HT1080 (cell line): Measurements from ENCODE around the gene COL26A1. TPM values are rescaled to one million over a fixed set of nuclear protein-coding genes. Genes with fewer than 3 reads are reported as not detected.
A peak's percentile ranks its signal among the peaks of the same experiment; 100 is the strongest.
"Not testable (repeated sequence)": the region's sequence is repeated elsewhere in the genome, so short reads cannot be mapped to it uniquely, and the experiment has no call there.

ENCODE experiments used
- DNase-seq: peaks from one replicate; pipeline ENCODE4 v3.0.0-alpha.2; 2015; ENCODE audit warnings: low read depth
- total RNA-seq: library from RNA; depleted of rRNA; stranded (reverse); fragments of >200 nt; shearing (Covaris generic); gene quantifications from 2 replicates; pipeline ENCODE4 v1.2.3, GENCODE V29; 2014

The COL26A1 gene
- total RNA-seq, 1 experiment from 2014 or later, result 0.02 TPM

GRCh38 chr7:101401390-101402080, 38.9 kb downstream of the COL26A1 start:
- DNase-seq, result no peak

- DNase-seq, result peak; percentile 47
These were observed 39.6 kb downstream of the COL26A1 start for GRCh38 chr7:101402081-101402779.

DNA sequence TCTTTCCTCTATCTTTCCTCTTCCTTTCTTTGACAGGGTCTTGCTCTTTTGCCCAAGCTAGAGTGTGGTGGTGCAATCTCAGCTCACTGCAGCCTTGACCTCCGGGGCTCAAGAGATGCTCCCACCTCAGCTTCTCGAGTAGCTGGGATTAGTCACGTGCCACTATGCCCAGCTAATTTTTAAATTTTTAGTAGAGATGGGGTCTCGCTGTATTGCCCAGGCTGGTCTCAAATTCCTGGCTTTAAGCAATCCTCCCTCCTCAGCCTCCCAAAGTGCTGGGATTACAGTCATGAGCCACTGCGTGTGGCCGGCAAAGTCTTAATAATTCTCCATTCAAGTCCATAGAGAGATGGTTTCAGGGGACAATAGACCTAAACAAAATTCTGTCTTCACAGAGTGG, 40.2 kb downstream of the COL26A1 start:
- DNase-seq, result no peak

DNA sequence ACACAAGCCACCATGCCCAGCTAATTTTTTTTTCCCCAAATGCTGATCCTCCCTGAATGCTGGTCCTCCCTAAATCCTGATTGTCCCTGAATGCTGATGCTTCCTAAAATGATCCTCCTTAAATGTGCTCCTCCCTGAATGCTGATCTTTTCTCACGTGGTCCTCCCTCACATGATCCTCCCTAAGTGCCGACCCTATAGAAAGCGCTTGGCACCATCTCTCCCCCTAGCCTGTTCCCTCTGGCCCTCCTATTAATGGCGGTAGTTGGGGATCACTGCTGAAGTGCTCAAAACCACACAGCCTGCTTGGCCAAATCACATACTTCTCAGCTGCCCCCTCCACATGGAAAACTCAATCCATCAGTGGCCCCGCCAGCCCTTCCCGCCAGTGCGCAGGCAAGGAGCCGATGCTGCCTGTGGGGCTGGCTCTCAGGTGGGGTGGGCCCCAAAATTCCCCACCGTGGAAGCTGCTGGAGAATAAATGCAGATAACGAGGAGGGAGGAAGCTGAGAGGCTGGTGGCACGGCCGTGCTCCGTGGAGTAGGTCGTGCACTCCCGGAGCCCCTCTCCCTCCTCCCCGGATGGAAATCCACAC, 42.9 kb downstream of the COL26A1 start:
- DNase-seq, result no peak

DNA sequence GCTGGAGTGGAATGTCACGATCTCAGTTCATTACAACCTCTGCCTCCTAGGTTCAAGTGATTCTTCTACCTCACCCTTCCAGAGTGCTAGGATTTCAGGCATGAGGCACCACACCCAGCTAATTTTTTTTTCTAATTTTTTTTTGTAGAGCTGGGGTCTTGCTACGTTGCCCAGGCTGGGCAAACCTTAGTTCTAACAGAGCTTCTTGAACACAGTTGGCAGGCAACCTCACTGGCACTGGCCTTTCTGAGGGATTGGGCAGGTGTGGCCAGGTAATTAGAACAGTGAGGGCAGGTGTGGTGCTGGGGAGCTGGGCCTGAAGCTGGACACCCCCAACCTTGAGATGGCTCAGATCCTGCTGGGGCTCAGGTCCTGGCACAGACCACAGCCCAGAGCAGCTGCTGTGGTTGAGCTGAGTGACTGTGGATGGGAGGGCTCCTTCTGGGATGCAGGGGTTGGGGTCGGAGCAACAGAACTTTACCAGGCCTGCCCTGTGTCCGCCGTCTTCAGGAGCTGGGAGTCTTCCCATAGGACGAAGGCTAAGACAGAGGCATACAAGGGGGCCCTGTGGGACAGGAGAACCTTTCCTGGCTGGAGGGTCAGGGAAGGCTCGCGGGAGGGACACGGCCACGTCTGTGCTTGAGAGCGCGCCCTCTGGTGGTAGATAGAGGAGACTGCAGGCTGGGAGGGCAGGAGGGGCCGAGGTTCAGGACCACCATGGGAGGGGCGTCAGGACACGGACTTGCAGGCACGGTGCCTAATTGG, 48.2 kb downstream of the COL26A1 start:
- no peak for DNase-seq

- no peak for DNase-seq
These were observed 48.8 kb downstream of the COL26A1 start for GRCh38 chr7:101411508-101411874.

- DNase-seq, result no peak
These were observed 50.3 kb downstream of the COL26A1 start for GRCh38 chr7:101412976-101413375.

DNA sequence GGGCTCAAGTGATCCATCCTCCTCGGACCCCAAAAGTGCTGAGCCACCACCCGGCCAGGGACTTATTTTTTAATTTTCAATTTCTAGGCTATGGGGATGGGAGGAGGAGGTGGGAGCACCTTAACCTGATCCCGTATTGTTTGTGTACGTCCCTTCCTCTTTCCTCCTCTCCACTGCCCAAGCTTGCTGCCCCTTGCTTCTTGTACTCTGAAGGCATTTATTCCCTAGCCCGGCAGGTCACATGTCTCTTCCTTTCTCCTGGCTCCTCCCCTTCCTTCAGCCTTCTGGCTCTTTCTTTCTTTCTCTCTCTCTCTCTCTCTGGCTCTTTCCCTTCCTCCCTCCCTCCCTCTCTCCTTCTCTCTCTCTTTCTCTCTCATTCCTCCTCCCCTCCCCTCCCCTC, 56.0 kb downstream of the COL26A1 start:
- DNase-seq, result no peak

- no peak for DNase-seq
These were observed 57.2 kb downstream of the COL26A1 start for GRCh38 chr7:101419831-101420230.

DNA sequence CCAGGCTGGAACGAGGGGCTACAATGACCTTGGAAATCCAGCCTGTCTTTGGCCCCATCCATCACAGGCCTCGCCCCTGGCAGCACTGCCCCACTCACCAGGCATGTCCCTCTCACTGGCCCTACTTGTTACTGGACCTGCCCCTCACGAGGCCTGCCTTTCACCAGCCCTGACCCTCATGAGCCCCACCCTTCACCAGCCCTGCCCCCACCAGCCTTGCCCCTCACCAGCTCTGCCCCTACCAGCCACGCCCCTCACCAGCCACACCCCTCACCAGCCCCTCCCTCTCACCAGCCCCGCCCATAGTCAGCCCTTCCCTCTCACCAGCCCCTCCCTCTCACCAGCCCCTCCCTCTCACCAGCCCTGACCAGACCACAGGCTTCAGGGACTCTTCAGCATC, 57.8 kb downstream of the COL26A1 start:
- no peak for DNase-seq

GRCh38 chr7:101422356-101423195, 59.9 kb downstream of the COL26A1 start:
- no peak for DNase-seq

DNA sequence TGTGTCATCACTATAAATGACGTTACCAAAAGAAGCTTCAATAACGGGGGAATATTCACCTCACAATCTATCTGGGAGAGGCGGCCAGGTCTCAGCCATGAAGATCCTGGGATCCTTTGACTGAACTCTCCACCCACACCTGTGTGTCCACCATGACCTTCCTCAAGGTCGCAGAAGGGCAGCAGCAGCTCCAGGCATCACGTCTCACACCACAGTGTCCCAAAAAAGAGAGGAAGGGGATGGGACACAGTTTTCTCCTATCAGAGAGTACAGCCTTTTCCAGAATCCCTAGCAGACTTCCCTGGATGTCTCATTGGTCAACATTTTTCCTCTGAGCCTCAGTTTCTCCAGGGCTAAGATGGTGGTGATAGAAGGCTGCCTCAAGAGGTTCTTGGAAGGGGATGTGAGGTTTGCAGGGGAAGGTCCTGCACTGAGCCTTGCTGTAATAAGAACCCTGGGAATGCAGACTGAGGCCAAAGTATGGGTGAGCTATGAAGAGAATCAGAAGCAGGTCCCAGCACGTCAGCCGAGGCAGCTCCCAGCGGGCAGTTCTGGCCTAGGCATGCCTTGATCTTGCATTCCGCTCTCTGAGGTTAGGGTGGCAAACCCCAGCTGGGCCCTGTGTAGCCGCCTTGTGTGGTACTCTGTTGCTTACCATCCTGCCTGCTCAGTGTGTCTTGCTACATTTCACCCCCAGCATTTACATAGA, 63.8 kb downstream of the COL26A1 start:
- DNase-seq, result no peak

DNA sequence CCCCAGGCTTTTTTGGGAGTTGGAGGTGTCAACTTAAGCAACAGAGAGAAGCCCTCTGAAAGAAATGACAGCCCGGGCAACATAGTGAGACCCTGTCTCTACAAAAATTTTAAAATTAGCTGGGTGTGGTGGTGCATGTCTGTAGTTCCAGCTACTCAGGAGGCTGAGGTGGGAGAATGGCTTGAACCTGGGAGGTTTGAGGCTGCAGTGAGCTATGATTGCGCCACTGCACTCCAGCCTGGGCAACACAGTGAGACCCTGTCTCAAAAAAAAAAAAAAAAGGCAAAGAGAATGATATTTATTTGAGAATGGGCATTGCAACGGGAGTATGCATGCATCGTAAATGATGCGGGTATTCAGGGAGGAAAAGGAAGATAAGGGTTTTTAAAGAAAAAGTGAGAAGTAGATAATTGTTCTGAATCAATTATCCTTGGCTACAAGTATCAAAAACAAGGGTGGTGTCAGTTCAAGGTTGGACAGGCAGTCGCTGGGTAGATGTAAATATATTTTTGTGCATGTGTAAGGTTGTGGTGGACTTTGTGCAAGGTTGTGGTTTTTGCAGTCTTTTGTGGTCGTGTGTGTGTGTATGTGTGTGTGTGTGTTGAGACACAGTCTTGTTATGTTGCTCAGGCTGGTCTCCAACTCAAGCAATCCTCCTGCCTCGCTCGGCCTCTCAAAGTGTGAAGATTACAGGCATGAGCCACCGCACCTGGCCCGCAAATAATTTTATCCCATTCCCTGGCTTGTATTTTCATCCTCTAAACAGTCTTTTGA, 65.6 kb downstream of the COL26A1 start:
- DNase-seq, result no peak

DNA sequence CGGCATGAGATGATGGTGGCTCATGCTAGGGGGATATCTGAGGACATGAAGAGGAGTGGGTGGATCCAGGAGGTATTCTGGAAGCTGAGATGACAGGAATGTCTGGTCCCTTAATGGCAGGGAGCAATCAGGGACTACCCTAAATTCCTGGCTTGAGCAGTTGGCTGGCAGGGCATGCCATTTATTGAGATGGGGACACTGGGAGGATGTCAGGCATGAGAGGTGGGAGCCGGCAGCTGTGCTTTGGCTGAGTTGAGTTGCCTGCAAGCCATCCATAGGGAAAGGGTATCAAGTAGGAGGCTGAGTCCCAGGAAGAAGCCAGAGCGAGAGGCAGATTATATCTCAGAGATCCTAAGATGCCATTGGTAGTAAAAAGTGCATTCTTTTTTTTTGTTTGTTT, 69.6 kb downstream of the COL26A1 start:
- no peak for DNase-seq

DNA sequence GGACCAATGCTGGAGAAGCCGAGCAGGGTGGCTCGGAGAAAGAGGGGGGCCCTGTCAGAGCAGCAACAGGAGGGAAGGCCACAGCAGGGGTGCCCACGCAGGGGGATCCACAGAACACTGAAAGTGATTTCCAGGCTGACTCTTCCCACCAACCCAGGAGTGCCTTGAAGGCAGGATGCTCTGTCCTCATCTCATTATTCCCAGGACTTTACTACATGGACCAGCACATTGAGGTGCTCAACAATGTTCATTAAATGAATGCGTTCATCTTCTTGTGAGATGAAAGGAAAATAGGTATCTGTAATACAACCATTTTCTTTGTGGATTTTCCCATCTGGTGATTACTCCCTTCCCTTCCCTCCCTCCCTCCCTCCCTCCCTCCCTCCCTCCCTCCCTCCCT, 71.0 kb downstream of the COL26A1 start:
- DNase-seq, result no peak

DNA sequence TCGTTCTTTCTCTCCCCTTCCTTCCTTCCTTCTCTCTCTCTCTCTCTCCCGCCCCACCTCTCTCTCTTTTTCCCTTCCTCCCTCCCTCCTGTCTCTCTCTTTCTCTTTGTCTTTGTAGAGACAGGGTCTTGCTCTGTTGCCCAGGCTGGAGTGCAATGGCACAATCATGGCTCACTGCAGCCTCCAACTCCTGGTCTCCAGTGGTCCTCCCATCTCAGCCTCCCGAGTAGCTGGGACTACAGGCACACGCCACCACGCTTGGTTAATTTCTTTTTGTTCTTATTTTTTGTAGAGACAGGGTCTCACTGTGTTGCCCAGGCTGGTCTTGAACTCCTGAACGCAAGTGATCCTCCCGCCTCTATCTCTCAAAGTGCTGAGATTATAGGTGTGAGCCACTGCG, 71.5 kb downstream of the COL26A1 start:
- DNase-seq, result not testable (repeated sequence)

- no peak for DNase-seq
These were observed 73.0 kb downstream of the COL26A1 start for GRCh38 chr7:101435461-101436220.

DNA sequence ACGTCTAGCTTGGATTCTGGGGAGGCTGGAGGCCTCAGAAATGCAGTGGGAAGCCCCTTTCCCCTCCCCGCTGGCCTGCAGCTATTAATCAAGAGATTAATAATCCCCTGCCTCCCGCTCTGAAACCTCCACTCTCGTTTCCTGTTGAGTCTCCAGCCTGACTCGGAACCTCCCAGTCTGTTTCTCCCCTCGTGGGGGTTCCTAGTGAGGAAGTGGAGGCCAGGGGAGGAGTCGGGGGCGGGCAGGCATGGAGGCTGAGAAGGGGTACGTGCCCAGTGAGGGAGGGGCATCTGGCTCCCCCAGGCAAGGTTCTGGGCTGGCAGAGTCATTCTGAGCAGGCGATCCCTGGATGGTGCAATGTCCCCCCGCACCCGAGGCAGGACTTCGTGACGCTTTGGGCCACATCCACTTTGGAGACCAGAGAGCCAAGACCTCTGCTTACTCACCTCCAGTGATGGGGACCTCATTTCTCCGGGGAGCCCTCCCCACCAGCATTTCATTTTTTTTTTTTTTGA, 73.6 kb downstream of the COL26A1 start:
- no peak for DNase-seq
